Activated CD4-positive, alpha-beta memory T cell treated with anti-CD3 and anti-CD28 coated beads, Interleukin-2, amount 10 ng/mL, durations not matched to agents 7 days and 5 days (primary cell): ENCODE measurements around the gene TRPM6. TPM values are rescaled to one million over a fixed set of nuclear protein-coding genes. Genes with fewer than 3 reads are reported as not detected.
A peak's percentile ranks its signal among the peaks of the same experiment; 100 is the strongest.
"Not testable (repeated sequence)": the region's sequence is repeated elsewhere in the genome, so short reads cannot be mapped to it uniquely, and the experiment has no call there.

Experiments used
- CTCF ChIA-PET: fragments of 350-600 bp; sonication (Branson Sonifier 250); formaldehyde crosslinking; loops from one replicate; lab custom pipeline; 2021; ENCODE audit warnings: antibody characterized with exemption, inconsistent platforms; lab: Charles Lee
- POLR2A ChIA-PET: fragments of 350-600 bp; sonication (Branson Sonifier 250); formaldehyde crosslinking; loops from one replicate; lab custom pipeline; 2021; ENCODE audit warnings: antibody characterized with exemption; lab: Charles Lee
- DNase-seq: peaks from one replicate; pipeline ENCODE4 v3.0.0-alpha.2; 2020
- H3K27ac Mint-ChIP-seq: one replicate; pipeline ENCODE4 v1.8.0; 2021; ENCODE audit warnings: mild to moderate bottlenecking, mixed read lengths
- H3K27me3 Mint-ChIP-seq: one replicate; pipeline ENCODE4 v1.8.0; 2021; ENCODE audit warnings: mixed read lengths
- H3K36me3 Mint-ChIP-seq: one replicate; pipeline ENCODE4 v1.8.0; 2021; ENCODE audit warnings: low read depth, mixed read lengths
- H3K4me1 Mint-ChIP-seq: one replicate; pipeline ENCODE4 v1.8.0; 2021; ENCODE audit warnings: mixed read lengths
- H3K4me3 Mint-ChIP-seq: one replicate; pipeline ENCODE4 v1.8.0; 2021; ENCODE audit warnings: mild to moderate bottlenecking, mixed read lengths
- H3K9me3 Mint-ChIP-seq: one replicate; pipeline ENCODE4 v1.8.0; 2021; ENCODE audit warnings: mixed read lengths
- total RNA-seq, 2 experiments: library from RNA; stranded (reverse); gene quantifications; one replicate each; pipeline ENCODE4 v1.2.3, GENCODE V29; 2021

The TRPM6 gene
- total RNA-seq, 2 experiments from 2014 or later = not detected

- POLR2A ChIA-PET = no interaction called here
- Mint-ChIP-seq H3K9me3 (peaks cover 20% of the 10 kb centered on the region), H3K4me3 (no peak overlapping the region), H3K27me3 (peaks cover 10% of the 10 kb centered on the region), H3K27ac (no peak overlapping the region), H3K36me3 (peaks cover 11% of the 10 kb centered on the region), H3K4me1 (peaks cover 9% of the 10 kb centered on the region)
- DNase-seq = no peak
- CTCF ChIA-PET = no interaction called here
Measured at GRCh38 chr9:74875656-74876055, 12.1 kb downstream of the TRPM6 start.

- Mint-ChIP-seq H3K36me3 (peaks cover 3% of the 10 kb centered on the region), H3K9me3 (peaks cover 8% of the 10 kb centered on the region), H3K27me3 (peaks cover 11% of the 10 kb centered on the region), H3K4me1 (no peaks in the 10 kb centered on the region), H3K27ac (no peak overlapping the region), H3K4me3 (no peak overlapping the region)
- ChIA-PET CTCF (no interaction called here), POLR2A (interaction anchor here (0.5 kb wide), 1 partner anchor 93 kb away, joined by 3 read pairs; no protein-coding TSS in a partner anchor)
- DNase-seq = no peak
Measured at GRCh38 chr9:74874220-74874619, 13.5 kb downstream of the TRPM6 start.

GRCh38 chr9:74872619-74873233 lies 15.0 kb downstream of the TRPM6 start:
- ChIA-PET POLR2A (no interaction called here), CTCF (no interaction called here)
- DNase-seq = no peak
- no peaks in the 10 kb centered on the region for H3K9me3 Mint-ChIP-seq
- H3K27ac Mint-ChIP-seq = no peak overlapping the region
- H3K27me3 Mint-ChIP-seq = peaks cover 13% of the 10 kb centered on the region
- no peaks in the 10 kb centered on the region for H3K4me1 Mint-ChIP-seq
- no peak overlapping the region for H3K4me3 Mint-ChIP-seq
- H3K36me3 Mint-ChIP-seq = no peaks in the 10 kb centered on the region

- H3K4me1 Mint-ChIP-seq = no peaks in the 10 kb centered on the region
- H3K4me3 Mint-ChIP-seq = no peak overlapping the region
- H3K36me3 Mint-ChIP-seq = no peaks in the 10 kb centered on the region
- no peak overlapping the region for H3K27ac Mint-ChIP-seq
- no peaks in the 10 kb centered on the region for H3K9me3 Mint-ChIP-seq
- POLR2A ChIA-PET = no interaction called here
- peaks cover 7% of the 10 kb centered on the region for H3K27me3 Mint-ChIP-seq
- no peak for DNase-seq
- CTCF ChIA-PET = no interaction called here
Measured at GRCh38 chr9:74867483-74867882, 20.2 kb downstream of the TRPM6 start.

- CTCF ChIA-PET = no interaction called here
- Mint-ChIP-seq H3K4me3 (no peak overlapping the region), H3K4me1 (peaks cover 10% of the 10 kb centered on the region), H3K36me3 (no peaks in the 10 kb centered on the region), H3K27ac (no peak overlapping the region), H3K27me3 (peaks cover 5% of the 10 kb centered on the region), H3K9me3 (no peaks in the 10 kb centered on the region)
- DNase-seq = no peak
- POLR2A ChIA-PET = no interaction called here
Measured at GRCh38 chr9:74865177-74865576, 22.5 kb downstream of the TRPM6 start.

GRCh38 chr9:74861773-74862474 lies 25.8 kb downstream of the TRPM6 start:
- POLR2A ChIA-PET = no interaction called here
- CTCF ChIA-PET = interaction anchor here (0.6 kb wide), 1 partner anchor 376 kb away, joined by 4 read pairs; no protein-coding TSS in a partner anchor
- Mint-ChIP-seq H3K9me3 (no peaks in the 10 kb centered on the region), H3K4me3 (no peak overlapping the region), H3K27me3 (peaks cover 3% of the 10 kb centered on the region), H3K27ac (peak overlapping the region; percentile 50), H3K36me3 (no peaks in the 10 kb centered on the region), H3K4me1 (peaks cover 19% of the 10 kb centered on the region)
- DNase-seq = no peak

- Mint-ChIP-seq H3K27ac (no peak overlapping the region), H3K4me1 (peaks cover 19% of the 10 kb centered on the region), H3K27me3 (peaks cover 3% of the 10 kb centered on the region), H3K4me3 (no peak overlapping the region), H3K9me3 (no peaks in the 10 kb centered on the region), H3K36me3 (no peaks in the 10 kb centered on the region)
- ChIA-PET CTCF (no interaction called here), POLR2A (no interaction called here)
- no peak for DNase-seq
Measured at GRCh38 chr9:74861071-74861470, 26.6 kb downstream of the TRPM6 start.

GRCh38 chr9:74860247-74860646 lies 27.5 kb downstream of the TRPM6 start:
- POLR2A ChIA-PET, CTCF ChIA-PET, H3K36me3 Mint-ChIP-seq, H3K27ac Mint-ChIP-seq, H3K9me3 Mint-ChIP-seq, H3K27me3 Mint-ChIP-seq, H3K4me3 Mint-ChIP-seq, DNase-seq: not testable (repeated sequence)
- H3K4me1 Mint-ChIP-seq = peaks cover 19% of the 10 kb centered on the region

GRCh38 chr9:74859786-74860185 lies 27.9 kb downstream of the TRPM6 start:
- DNase-seq = no peak

GRCh38 chr9:74858751-74859414 lies 28.8 kb downstream of the TRPM6 start:
- no peak overlapping the region for H3K27ac Mint-ChIP-seq
- ChIA-PET CTCF (no interaction called here), POLR2A (no interaction called here)
- no peak overlapping the region for H3K4me3 Mint-ChIP-seq
- H3K4me1 Mint-ChIP-seq = peaks cover 19% of the 10 kb centered on the region
- no peak for DNase-seq
- H3K9me3 Mint-ChIP-seq = no peaks in the 10 kb centered on the region
- peaks cover 3% of the 10 kb centered on the region for H3K27me3 Mint-ChIP-seq
- H3K36me3 Mint-ChIP-seq = no peaks in the 10 kb centered on the region

More at GRCh38 chr9:74859786-74860185, 27.9 kb downstream of the TRPM6 start:
- POLR2A ChIA-PET = no interaction called here
- CTCF ChIA-PET = no interaction called here
- Mint-ChIP-seq H3K27me3 (peaks cover 3% of the 10 kb centered on the region), H3K27ac (no peak overlapping the region), H3K4me1 (peaks cover 19% of the 10 kb centered on the region), H3K36me3 (no peaks in the 10 kb centered on the region), H3K4me3 (no peak overlapping the region), H3K9me3 (no peaks in the 10 kb centered on the region)

- H3K9me3 Mint-ChIP-seq = no peaks in the 10 kb centered on the region
- H3K4me1 Mint-ChIP-seq = peaks cover 15% of the 10 kb centered on the region
- no peak overlapping the region for H3K27ac Mint-ChIP-seq
- no peaks in the 10 kb centered on the region for H3K36me3 Mint-ChIP-seq
- peaks cover 3% of the 10 kb centered on the region for H3K27me3 Mint-ChIP-seq
- no peak for DNase-seq
- CTCF ChIA-PET = no interaction called here
- POLR2A ChIA-PET = no interaction called here
- H3K4me3 Mint-ChIP-seq = no peak overlapping the region
Measured at GRCh38 chr9:74856989-74857388, 30.7 kb downstream of the TRPM6 start.

- Mint-ChIP-seq H3K36me3 (no peaks in the 10 kb centered on the region), H3K27ac (no peak overlapping the region), H3K27me3 (peaks cover 3% of the 10 kb centered on the region), H3K4me1 (peaks cover 9% of the 10 kb centered on the region), H3K9me3 (no peaks in the 10 kb centered on the region), H3K4me3 (no peak overlapping the region)
- DNase-seq = no peak
- POLR2A ChIA-PET = no interaction called here
- CTCF ChIA-PET = no interaction called here
Measured at GRCh38 chr9:74855072-74855471, 32.6 kb downstream of the TRPM6 start.

- H3K27me3 Mint-ChIP-seq, DNase-seq, H3K36me3 Mint-ChIP-seq, H3K4me3 Mint-ChIP-seq, POLR2A ChIA-PET, CTCF ChIA-PET, H3K9me3 Mint-ChIP-seq, H3K4me1 Mint-ChIP-seq, H3K27ac Mint-ChIP-seq: not testable (repeated sequence)
Measured at GRCh38 chr9:74853024-74853423, 34.7 kb downstream of the TRPM6 start.
